Measurements from ENCODE around the gene TMEM200A. TPM values are rescaled to one million over a fixed set of nuclear protein-coding genes. Genes with fewer than 3 reads are reported as not detected.

The TMEM200A gene
- polyA plus RNA-seq, 3 donors = 0.67 to 1.8 (median 0.74) TPM

- WGBS, 3 donors = 91 to 96% (median 94%) methylated on average over 1 of the region's 1 CpG
- H3K27ac ChIP-seq (ENCODE audit: low read depth, low read length) = no peak overlapping the region
These were observed 7.0 kb downstream of the TMEM200A start for GRCh38 chr6:130372786-130373185.

GRCh38 chr6:130373992-130374391, 8.2 kb downstream of the TMEM200A start:
- 52 to 81% (median 62%) methylated on average over 2 of the region's 2 CpGs for WGBS, 3 donors
- H3K27ac ChIP-seq (ENCODE audit: low read depth, low read length) = no peak overlapping the region

- 49 to 71% (median 56%) methylated on average over 1 of the region's 1 CpG for WGBS, 3 donors
- no peak overlapping the region for H3K27ac ChIP-seq (ENCODE audit: low read depth, low read length)
These were observed 11.1 kb downstream of the TMEM200A start for GRCh38 chr6:130376936-130377335.

- H3K27ac ChIP-seq (ENCODE audit: low read depth, low read length) = no peak overlapping the region
These were observed 11.6 kb downstream of the TMEM200A start for GRCh38 chr6:130377371-130377770.

- WGBS, 3 donors = 65 to 95% (median 89%) methylated on average over 2 of the region's 2 CpGs
These were observed 12.1 kb downstream of the TMEM200A start for GRCh38 chr6:130377915-130378314.

GRCh38 chr6:130379223-130379622, 13.4 kb downstream of the TMEM200A start:
- no peak overlapping the region for H3K27ac ChIP-seq (ENCODE audit: low read depth, low read length)
- WGBS, 3 donors = 83 to 94% (median 87%) methylated on average over 3 of the region's 3 CpGs

More at GRCh38 chr6:130377915-130378314, 12.1 kb downstream of the TMEM200A start:
- no peak overlapping the region for H3K27ac ChIP-seq (ENCODE audit: low read depth, low read length)

- H3K27ac ChIP-seq (ENCODE audit: low read depth, low read length) = no peak overlapping the region
These were observed 15.2 kb downstream of the TMEM200A start for GRCh38 chr6:130381012-130381411.

- 69 to 70% (median 70%) methylated on average over 7 of the region's 7 CpGs for WGBS, 3 donors
- no peak overlapping the region for H3K27ac ChIP-seq (ENCODE audit: low read depth, low read length)
These were observed 15.9 kb downstream of the TMEM200A start for GRCh38 chr6:130381459-130382380.

GRCh38 chr6:130382872-130383490, 17.2 kb downstream of the TMEM200A start:
- 74 to 89% (median 86%) methylated on average over 9 of the region's 9 CpGs for WGBS, 3 donors
- H3K27ac ChIP-seq (ENCODE audit: low read depth, low read length) = no peak overlapping the region

GRCh38 chr6:130385064-130385695, 19.4 kb downstream of the TMEM200A start:
- no peak overlapping the region for H3K27ac ChIP-seq (ENCODE audit: low read depth, low read length)
- 22 to 73% (median 59%) methylated on average over 5 of the region's 5 CpGs for WGBS, 3 donors

- WGBS, 3 donors = 76 to 91% (median 85%) methylated on average over 3 of the region's 3 CpGs
- H3K27ac ChIP-seq (ENCODE audit: low read depth, low read length) = no peak overlapping the region
These were observed 23.3 kb downstream of the TMEM200A start for GRCh38 chr6:130389142-130389541.

GRCh38 chr6:130390890-130391289, 25.1 kb downstream of the TMEM200A start:
- H3K27ac ChIP-seq (ENCODE audit: low read depth, low read length) = no peak overlapping the region
- WGBS, 3 donors = 52 to 93% (median 86%) methylated on average over 3 of the region's 3 CpGs

- WGBS, 3 donors = 79 to 95% (median 94%) methylated on average over 6 of the region's 6 CpGs
- H3K27ac ChIP-seq (ENCODE audit: low read depth, low read length) = no peak overlapping the region
These were observed 27.5 kb downstream of the TMEM200A start for GRCh38 chr6:130393306-130393705.

- WGBS, 3 donors = 56 to 70% (median 59%) methylated on average over 5 of the region's 5 CpGs
- H3K27ac ChIP-seq (ENCODE audit: low read depth, low read length) = no peak overlapping the region
These were observed 28.4 kb downstream of the TMEM200A start for GRCh38 chr6:130394246-130394645.

GRCh38 chr6:130395164-130395563, 29.3 kb downstream of the TMEM200A start:
- no peak overlapping the region for H3K27ac ChIP-seq (ENCODE audit: low read depth, low read length)
- WGBS, 3 donors = 82 to 92% (median 88%) methylated on average over 5 of the region's 5 CpGs

GRCh38 chr6:130396722-130397121, 30.9 kb downstream of the TMEM200A start:
- 11 to 54% (median 12%) methylated on average over 2 of the region's 2 CpGs for WGBS, 3 donors
- H3K27ac ChIP-seq (ENCODE audit: low read depth, low read length) = no peak overlapping the region

GRCh38 chr6:130405549-130405948, 39.7 kb downstream of the TMEM200A start:
- no peak overlapping the region for H3K27ac ChIP-seq (ENCODE audit: low read depth, low read length)
- 73 to 81% (median 76%) methylated on average over 2 of the region's 2 CpGs for WGBS, 3 donors

- no peak overlapping the region for H3K27ac ChIP-seq (ENCODE audit: low read depth, low read length)
- WGBS, 3 donors = 68 to 83% (median 75%) methylated on average over 3 of the region's 3 CpGs
These were observed 41.2 kb downstream of the TMEM200A start for GRCh38 chr6:130407032-130407431.

GRCh38 chr6:130409418-130410100, 43.7 kb downstream of the TMEM200A start:
- 40 to 47% (median 44%) methylated on average over 2 of the region's 2 CpGs for WGBS, 3 donors
- H3K27ac ChIP-seq (ENCODE audit: low read depth, low read length) = no peak overlapping the region

Data from adipose tissue (tissue), 3 donors.